Prostate gland (tissue), 2 donors: ENCODE results near the gene POFUT2.

ENCODE experiments used
- POLR2A ChIP-seq: fragments of 450-650 bp; IDR thresholded peaks from one replicate; pipeline ENCODE4 v1.6.1; 2016; ENCODE audit warnings: antibody characterized with exemption, mild to moderate bottlenecking
- TF ChIP-seq, protein P1 (sequence below), 4 experiments: fragments of 200-600 bp in 2 of 4; fragments of 450-650 bp in 2 of 4; sonication (generic) in 2 of 4; IDR thresholded peaks; 1 replicate in 3 of 4; 2 replicates in 1 of 4; pipeline ENCODE4 v1.5.1; 2016 to 2019; ENCODE audit warnings: antibody characterized with exemption in 4 of 4, mild to moderate bottlenecking in 2 of 4, moderate library complexity in 2 of 4

DNA sequence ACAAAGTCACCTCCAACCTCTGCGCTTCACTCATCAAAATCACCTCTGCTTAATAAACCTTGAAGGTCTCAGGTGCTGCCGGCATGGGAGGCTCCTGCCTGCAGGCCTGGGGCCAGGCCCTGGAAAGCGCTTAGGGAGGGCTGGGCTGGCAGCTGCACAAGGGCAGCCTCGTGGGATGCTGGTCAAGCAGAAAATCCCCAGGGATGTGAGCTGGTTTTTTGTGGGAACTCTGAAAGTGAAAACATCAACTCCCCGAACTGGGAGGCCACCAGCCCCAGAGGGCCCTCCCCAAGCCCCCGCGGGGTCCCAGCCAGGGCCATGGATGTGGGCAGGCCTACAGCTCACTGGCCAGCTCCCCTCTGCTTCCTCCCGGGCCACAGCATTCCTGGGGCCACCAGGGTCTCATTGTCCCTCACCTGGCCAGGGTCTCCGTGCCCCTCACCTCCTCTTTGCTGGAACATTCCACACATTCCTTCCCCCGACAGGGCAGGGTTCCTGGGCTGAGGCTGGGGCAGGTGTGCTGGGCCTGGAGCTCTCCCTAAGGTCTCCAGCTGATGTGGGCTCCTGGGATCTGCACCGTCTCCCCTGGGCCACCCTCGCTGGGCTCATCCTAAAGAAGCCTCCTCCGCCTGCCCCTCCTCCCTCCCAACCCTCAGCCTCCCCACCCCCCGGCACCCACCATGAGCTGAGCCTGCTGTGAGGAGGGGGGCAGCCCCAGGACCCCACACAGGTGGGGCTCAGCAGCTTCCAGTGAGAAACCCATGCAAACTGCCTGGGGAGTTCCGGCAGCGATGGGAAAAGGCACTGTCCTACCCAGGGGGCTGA, 36.0 kb upstream of the POFUT2 start:
- TF ChIP-seq, protein P1, sequence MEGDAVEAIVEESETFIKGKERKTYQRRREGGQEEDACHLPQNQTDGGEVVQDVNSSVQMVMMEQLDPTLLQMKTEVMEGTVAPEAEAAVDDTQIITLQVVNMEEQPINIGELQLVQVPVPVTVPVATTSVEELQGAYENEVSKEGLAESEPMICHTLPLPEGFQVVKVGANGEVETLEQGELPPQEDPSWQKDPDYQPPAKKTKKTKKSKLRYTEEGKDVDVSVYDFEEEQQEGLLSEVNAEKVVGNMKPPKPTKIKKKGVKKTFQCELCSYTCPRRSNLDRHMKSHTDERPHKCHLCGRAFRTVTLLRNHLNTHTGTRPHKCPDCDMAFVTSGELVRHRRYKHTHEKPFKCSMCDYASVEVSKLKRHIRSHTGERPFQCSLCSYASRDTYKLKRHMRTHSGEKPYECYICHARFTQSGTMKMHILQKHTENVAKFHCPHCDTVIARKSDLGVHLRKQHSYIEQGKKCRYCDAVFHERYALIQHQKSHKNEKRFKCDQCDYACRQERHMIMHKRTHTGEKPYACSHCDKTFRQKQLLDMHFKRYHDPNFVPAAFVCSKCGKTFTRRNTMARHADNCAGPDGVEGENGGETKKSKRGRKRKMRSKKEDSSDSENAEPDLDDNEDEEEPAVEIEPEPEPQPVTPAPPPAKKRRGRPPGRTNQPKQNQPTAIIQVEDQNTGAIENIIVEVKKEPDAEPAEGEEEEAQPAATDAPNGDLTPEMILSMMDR (IDR thresholded peaks at IDR 0.05) = no peak
- no peak for TF ChIP-seq POLR2A
